ENCODE results near the gene ELOVL2.
"Not testable (repeated sequence)": the region's sequence is repeated elsewhere in the genome, so short reads cannot be mapped to it uniquely, and the experiment has no call there.

Gene ELOVL2, protein sequence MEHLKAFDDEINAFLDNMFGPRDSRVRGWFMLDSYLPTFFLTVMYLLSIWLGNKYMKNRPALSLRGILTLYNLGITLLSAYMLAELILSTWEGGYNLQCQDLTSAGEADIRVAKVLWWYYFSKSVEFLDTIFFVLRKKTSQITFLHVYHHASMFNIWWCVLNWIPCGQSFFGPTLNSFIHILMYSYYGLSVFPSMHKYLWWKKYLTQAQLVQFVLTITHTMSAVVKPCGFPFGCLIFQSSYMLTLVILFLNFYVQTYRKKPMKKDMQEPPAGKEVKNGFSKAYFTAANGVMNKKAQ

DNA sequence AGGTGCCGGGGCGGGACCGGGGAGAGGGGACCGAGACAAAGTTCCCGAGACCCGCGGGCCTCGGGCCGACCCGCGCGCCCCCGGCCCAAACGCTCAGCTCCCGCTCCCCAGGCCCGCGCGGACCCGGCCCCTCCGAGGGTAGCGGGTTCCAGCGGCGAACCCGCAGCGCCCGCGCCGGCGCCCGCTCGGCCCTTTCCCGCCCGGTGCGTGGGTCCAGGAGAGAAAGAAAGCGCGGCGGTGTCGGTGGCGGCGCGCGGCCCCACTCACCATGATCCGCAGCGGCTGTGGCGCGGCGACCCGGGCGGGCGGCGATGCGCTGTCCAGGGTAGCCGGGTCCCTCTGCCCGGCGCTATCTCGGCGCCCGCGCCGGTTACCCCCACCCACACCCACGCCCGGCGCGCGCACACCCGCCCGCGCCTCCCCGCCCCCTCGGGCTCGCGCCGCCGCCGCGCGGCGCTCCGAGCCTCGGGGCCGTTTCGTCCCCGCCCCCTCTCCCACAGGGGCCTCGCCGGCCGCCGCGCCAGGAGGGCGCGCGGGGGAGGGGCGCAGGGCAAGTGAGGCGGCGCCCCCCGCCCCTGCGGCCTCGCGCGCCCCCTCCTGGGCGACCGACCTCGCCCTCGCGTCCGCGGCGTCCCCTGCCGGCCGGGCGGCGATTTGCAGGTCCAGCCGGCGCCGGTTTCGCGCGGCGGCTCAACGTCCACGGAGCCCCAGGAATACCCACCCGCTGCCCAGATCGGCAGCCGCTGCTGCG is at the start of gene ELOVL2:
TSS of gene ELOVL2 (minus strand) at position 345 of the 751 bp plus-strand sequence. CDS start at position 270, 75 bp downstream.
- FAIRE-seq: no peak

DNA sequence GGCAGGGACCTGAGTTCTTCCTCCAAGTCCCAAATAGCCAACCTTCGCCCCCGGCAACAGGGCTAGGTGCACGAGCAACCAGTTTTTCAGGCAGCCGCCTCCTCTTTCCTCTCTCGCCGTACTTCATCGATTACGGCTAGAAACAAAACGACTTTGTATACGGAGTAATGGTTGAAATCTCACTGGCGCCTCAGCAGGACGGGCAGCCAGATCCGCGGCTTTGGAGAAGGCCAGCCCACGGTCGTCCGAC is 49.2 kb upstream of the ELOVL2 start:
- FAIRE-seq: no peak

DNA sequence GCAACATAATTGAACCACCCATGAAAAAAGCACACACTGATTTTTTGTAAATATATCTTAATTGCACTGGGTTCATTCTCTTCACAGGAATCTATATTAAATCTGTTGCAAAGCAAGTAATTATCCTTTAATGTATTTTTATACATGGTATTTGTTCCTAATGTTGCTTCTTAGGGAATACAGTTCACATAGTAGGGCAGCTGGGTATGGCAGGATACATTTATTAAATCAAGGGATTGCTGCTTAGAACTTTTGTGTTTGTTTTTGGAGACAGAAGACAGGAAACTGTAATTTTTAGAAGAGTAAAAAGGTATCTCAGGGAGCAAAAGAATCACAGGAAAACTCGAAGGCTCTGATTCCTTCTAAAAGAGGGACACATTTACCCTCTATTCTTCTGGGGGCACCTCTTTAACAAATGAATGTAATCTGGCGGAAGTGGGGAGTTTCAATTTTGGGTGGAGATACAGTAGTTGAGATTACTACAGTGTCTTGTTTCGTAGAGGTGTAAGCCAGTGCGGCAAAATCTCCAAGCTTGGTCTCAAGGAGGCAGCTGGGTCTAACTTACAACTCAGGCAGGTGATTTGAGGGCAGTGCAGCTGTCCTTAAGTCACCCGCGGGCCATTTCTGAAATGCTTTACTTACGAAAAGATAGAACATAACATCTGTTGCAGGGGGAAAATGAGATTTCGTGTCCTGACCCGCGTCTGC is 48.7 kb upstream of the ELOVL2 start:
- no peak for FAIRE-seq

DNA sequence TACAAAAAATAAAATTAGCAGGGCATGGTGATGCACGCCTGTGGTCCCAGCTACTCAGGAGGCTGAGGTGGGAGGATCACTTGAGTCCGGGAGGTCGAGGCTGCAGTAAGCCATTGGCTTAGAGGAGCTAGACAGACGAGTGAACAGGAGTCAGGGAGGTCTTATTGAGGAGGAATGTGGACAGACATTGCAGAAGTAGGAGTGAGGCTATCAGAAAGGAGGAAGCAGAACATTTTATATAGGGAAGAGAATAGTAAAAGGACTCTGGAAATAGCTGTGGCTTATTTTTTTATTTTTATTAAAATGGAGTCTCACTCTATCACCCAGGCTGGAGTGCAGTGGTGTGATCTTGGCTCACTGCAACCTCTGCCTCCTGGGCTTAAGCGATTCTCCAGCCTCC is 47.0 kb upstream of the ELOVL2 start:
- FAIRE-seq: not testable (repeated sequence)

DNA sequence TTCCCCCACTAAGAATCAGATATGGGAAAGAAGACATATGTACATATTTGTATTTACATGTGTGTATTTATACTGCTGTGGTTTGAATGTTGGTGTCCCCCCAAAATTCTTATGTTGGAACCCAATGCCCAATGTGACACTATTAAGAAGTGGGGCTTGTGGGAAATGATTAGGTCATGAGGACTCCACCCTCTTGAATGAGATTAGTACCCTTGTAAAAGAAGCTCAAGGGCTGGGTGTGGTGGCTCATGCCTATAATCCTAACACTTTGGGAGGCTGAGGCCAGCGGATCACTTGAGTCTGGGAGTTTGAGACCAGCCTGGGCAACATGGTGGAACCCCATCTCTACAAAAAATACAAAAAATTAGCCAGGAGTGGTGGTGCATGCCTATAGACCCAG is 45.6 kb upstream of the ELOVL2 start:
- no peak for FAIRE-seq

DNA sequence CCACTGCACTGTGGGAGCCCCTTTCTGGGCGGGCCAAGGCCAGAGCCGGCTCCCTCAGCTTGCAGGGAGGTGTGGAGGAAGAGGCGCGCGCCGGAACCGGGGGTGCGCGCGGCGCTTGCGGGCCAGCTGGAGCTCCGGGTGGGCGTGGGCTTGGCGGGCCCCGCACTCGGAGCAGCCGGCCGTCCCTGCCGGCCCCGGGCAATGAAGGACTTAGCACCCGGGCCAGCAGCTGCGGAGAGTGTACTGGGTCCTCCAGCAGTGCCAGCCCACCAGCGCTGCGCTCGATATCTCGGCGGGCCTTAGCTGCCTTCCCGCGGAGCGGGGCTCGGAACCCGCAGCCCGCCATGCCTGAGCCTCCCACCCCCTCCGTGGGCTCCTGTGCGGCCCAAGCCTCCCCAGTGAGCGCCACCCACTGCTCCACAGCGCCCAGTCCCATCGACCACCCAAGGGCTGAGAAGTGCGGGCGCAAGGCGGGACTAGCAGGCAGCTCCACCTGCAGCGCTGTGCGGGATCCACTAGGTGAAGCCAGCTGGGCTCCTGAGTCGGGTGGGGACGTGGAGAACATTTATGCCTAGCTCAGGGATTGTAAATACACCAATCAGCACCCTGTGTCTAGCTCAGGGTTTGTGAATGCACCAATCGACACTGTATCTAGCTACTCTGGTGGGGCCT is 43.2 kb upstream of the ELOVL2 start:
- not testable (repeated sequence) for FAIRE-seq

DNA sequence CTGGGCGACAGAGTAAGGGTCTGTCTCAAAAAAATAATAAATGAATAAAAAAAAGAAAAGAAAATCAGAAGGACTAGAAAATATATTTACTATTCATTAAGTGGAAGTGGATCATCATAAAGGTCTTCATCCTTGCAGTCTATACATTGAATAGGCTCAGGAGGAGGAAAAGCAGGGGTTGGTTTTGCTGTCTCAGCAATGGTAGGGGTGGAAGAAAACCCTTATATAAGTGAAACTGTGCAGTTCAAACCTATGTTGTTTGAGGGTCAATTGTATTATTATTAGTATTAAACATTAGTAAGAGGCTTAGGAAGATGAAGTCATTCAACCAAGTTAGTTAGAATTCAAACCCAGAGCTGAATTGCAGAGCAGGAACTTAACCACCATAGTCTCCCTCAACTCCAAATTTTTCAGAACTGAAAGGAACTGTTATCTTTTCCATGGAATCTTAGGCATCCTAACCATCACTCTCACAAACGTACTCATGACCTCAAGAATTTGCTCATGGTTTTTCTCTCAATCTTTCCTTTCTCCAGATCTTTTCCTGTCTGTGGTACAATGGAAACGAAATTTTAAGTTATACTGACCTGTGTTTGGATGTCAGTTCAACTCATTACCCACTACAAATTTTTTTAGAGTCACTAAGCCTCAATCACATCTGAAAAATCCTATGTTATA is 41.8 kb upstream of the ELOVL2 start:
- no peak for FAIRE-seq

DNA sequence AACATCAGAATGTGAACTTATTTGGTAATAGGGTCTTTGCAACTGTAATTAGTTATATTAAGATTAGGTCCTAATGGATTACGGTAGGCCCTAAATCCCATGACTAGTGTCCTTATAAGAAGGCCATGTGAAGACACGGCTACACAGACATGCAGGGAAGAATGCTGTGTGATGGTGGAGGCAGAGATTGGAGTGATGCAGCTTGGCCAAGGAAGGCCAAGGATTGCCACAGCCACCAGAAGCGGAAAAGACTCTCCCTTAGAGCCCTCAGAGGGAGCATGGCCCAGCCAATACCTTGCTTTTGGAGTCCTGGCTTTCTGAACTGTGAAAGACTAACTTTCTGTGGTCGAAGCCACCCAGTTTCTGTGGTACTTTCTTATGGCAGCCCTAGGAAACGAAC is 39.9 kb upstream of the ELOVL2 start:
- FAIRE-seq: no peak

DNA sequence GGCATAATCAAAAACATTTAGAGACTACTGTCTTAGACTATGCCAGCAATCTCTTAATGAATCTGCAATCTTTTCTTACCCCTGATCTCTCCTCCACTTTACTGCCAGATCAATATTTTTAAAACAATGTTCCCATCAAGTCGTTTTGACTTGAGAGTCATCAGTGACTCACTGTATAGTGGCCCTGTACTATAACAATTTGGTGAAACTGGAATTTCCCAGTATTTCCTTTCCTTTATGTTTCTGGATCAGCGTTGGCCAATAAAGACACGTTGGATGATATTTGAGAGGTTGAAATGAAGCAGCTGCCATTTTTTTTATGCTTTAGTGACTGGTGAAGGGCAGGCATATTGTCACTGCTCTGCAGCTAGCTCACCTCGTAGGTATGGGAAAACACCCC is 39.4 kb upstream of the ELOVL2 start:
- FAIRE-seq: no peak

DNA sequence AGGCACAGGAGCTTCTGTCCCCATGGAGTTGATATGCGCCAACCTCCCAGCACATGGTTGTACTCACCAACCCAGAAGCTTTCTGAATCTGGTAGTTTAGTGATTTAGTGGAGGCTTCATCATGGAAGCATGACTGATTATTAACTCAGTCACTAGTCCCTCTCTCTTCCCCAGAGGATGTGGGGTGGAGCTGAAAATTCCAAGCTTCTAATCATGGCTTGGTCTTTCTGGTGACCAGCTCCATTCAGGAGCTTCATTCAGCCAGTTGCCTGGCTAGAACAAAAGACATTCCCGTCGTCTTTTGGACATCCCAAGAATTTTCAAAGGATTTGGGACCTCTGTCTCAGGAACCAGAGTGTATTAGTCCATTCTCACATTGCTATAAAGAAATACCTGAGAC is 36.2 kb upstream of the ELOVL2 start:
- no peak for FAIRE-seq

DNA sequence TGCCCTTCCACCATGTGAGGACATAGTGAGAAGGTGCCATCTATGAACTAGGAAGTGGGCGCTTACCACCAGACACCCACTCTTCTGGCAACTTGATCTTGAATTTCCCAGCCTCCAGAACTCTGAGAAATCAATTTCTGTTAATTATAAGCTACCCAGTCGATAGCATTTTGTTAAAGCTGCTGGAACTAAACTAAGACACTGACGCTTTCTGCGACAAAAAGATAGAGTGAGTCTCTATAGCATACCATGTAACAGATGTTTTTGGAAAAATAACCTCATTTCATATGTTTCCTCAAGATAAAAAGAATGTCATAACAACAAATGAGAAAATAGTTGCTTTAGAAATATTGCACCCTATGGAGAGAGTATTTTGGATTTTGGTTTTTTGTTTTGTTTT is 34.2 kb upstream of the ELOVL2 start:
- FAIRE-seq: no peak

DNA sequence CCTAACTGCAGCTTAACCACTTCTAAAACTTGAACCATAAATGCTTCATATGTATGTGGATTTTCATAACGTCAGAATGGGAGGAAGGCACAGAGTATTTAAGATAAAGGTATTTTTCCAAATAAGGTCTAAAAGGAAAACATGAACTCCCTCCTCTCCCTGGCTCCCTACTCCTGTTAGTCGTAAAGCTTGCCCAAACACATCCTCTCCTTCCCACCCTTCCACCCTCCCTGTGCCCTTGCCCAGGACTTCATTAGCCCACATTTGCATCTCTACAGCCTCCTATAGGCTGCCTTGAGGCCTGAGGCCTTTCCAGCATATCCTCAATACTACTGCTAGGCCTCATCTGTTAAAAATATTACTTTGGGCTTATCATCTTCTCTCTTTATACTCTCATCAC is 32.4 kb upstream of the ELOVL2 start:
- no peak for FAIRE-seq

DNA sequence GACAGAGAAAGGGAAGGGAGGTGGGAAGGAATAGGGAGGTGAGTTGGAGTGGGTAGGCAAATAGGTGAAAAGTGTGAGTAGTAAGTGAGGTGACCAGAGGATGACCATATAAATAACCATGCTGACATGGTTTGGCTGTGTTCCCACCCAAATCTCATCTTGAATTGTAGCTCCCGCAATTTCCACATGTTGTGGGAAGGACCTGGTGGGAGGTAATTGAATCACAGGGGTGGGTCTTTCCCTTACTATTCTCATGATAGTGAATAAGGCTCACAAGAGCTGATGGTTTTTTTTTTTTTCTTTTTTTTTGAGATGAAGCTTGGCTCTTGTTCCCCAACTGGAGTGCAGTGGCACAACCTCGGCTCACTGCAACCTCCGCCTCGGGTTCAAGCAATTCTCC is 28.0 kb upstream of the ELOVL2 start:
- no peak for FAIRE-seq

DNA sequence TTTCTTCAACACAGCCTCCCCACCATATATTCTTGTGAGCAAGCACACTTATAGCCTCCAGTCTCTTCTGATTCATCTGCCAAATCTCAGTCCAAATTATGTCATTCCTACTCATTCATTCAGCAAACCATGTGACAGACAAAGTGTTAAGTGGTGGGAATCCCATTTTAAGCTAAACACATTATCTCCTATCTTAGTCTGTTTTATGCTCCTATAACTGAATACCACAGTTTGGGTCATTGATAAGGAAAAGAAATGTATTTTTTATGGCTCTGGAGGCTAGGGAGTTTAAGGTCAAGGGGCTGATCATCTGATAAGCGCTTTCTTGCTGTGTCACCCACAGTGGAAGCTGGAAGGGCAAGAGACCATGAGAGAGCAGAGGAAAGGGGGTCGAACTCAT is 25.7 kb upstream of the ELOVL2 start:
- FAIRE-seq: no peak

DNA sequence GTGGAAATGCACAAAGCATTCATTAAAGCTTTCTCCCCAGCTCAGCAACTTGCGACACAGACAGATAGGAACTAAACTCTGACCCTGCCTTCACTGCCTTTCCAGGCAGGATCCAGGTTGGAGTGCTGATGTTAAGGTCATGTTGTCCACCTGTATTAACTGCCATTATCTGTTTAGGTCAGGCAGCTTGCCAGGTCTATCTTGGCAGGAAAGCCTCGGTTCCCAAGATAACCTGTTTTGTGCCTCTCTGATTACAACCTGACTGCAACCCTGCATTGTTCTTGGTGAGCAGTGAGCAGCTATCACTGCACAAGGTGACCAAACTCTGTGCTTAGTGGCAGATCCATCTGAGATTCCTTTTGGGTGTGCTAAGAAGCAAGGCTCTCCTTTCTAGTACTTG is 23.2 kb upstream of the ELOVL2 start:
- no peak for FAIRE-seq

DNA sequence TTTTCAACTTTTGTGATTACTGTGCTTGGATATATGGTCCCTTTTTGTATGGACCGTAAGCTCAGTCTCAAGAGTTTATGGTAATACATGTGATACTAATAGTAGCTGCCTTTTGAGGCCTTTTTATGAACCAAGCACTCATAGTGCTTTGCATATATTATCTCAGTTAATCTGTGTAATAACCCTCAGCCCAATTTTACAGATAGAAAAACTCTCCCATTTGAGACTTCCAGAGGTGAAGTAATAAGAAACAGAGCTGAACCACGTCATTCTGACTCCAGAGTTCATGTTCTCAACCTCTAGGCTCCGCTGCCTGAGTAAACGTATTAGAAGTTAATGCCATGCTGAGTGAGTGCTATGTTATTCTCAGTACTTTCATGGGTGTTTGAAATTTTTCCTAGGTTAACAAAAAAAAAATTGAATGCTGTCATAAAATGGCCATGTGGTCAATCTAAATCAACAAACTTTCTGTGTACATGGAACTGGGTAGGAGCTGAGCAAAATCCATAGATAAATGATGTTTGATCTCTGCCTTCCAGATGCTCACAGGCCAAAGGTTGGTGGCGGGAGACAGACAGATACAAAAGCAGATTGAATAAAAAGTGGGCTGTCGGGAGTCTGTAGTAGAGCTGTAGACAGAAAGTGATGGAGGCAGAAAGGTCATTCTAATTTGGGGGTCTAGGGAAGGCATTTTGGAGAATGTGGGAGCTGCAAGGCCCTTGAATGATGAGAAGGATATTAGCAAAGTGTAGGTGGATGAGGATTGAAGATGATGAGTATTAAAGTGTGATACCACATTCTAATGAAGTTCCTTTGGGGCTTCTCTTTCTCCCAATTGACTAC is 22.6 kb upstream of the ELOVL2 start:
- FAIRE-seq: no peak

DNA sequence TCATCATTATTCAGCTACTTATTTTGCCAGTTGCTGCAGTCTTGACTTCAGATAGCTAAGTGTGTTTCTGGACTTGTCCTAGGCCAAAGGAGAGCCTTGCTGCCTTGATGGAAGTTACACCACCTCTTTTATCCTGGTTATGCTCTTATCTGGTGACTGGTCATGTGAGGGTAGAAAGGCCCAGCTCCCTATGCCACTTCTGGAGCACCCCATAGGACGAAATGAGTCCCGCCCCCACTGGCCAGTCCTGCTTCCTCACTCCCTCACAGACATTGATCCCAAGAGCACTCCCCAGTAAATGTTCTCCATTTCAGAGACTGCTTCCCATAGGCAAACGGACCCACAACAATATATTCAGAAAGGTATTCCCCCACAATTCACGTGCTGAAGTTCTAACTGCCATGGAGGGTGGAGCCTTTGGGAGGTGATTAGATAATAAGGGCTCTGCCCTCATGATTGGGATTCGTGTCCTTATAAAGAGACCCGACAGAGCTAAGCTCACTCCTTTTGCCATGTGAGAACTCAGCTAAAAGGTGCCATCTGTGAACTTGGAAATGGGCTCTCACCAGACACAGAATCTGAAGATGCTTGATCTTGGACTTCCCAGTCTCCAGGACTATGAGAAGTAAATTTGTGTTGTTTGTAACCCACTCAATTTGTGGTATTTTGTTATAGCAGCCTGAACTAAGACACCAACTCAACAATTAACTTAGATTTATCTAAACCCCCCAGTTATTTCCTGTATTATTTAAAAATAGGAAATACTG is 21.5 kb upstream of the ELOVL2 start:
- no peak for FAIRE-seq

DNA sequence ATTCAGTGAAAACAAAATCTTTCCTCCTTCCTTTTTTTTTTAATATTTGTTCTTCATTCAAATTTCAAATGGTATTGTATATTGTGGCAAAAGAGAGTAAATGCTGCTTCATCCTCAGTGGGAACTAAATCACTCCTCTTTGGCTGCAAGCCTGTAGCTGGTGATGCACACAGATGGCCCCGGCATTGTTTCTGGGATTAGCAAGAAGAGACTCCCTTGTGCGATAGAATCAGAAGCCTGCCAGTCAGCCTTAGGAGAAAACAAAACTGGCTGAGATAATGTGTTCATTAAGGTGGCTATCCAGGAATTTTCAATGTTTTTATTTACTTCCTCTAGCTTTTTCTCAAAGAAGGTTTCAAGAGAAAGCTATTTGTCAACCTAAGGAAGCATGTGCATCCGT is 20.7 kb upstream of the ELOVL2 start:
- FAIRE-seq: no peak

DNA sequence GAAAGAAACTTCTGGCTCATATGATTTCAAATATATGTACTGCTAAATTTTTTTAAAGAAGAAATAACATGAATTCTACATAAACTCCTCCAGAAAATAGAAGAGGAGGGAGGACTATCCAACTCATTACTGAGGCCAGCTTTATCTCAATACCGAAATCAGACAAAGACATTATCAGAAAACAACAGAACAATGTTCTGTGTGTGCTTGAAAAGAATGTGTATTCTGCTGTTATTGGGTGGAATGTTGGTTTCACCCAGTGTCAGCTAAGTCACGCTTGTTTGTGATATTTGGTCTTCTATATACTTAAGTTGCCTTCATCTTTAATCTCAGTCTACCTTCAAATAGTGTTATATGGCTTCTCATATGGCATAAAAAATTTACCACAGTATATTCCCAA is 18.6 kb upstream of the ELOVL2 start:
- FAIRE-seq: no peak

DNA sequence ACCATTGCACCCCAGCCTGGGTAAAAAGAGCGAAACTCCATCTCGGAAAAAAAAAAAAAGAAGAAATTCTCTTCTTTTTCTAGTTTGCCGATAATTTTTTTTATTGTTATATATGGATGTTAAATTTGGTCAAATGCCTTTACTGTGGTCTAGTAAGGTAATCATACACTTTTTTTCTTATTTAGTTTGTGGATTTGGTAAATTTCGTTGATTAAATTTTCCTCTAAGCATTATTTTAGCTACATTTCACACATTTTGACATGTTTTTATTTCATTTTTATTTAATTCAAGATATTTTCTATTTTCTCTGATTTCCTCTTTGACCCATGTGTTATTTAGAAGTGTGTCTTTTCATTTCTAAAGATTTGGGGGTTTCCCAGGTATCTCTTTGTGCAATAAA is 18.0 kb upstream of the ELOVL2 start:
- no peak for FAIRE-seq

DNA sequence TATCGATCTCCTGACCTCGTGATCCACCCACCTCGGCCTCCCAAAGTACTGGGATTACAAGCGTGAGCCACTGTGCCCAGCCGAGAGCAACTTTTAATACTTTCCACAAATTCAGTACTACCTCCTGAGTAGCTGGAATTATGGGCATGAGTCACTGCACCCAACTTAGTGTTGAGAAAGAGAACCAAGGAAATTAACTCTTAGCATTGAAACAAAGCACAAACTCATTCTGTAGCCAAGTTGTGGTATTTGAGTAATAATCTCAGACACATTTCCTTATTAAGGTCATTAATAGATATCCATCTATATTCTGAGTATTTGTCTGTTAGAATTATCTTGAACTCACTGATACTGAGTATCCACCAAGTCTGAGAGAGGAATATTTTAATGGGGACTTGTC is 14.3 kb upstream of the ELOVL2 start:
- no peak for FAIRE-seq
